K562 (cell line): ENCODE results near the gene CDHR2. TPM values are rescaled to one million over a fixed set of nuclear protein-coding genes. Genes with fewer than 3 reads are reported as not detected.
A peak's percentile ranks its signal among the peaks of the same experiment; 100 is the strongest.

Source experiments
- CREB5 ChIP-seq: fragments of 250-450 bp; sonication (Bioruptor Pico); IDR thresholded peaks from 2 replicates; pipeline ENCODE4 v1.5.0; 2020; ENCODE audit warnings: mild to moderate bottlenecking
- CTCFL ChIP-seq: IDR thresholded peaks from 2 replicates; pipeline ENCODE4 v1.6.1; 2011; ENCODE audit warnings: borderline replicate concordance, low read depth, mild to moderate bottlenecking, moderate library complexity, low read length; ENCODE audit not compliant: insufficient read depth, poor library complexity, severe bottlenecking
- FOXK1 ChIP-seq: sonication (generic); formaldehyde crosslinking; IDR thresholded peaks from 2 replicates; pipeline ENCODE4 v1.8.0; 2022; ENCODE audit warnings: missing genetic modification reagents, mild to moderate bottlenecking, borderline replicate concordance
- HBP1 ChIP-seq: fragments of 450-650 bp; formaldehyde crosslinking; IDR thresholded peaks from 2 replicates; pipeline ENCODE4 v1.4.0; 2022; ENCODE audit warnings: missing genetic modification characterization
- JUND ChIP-seq, 2 experiments: IDR thresholded peaks; 2 replicates in 1 of 2; 3 replicates in 1 of 2; pipeline ENCODE4 v1.6.1; 2011; ENCODE audit warnings: borderline replicate concordance in 2 of 2, low read depth in 2 of 2, low read length in 2 of 2, improper control_type of control experiment in 1 of 2, missing biosample characterization in 1 of 2, missing genetic modification characterization in 1 of 2, missing genetic modification reagents in 1 of 2
- KAT7 ChIP-seq: sonication (generic); formaldehyde crosslinking; IDR thresholded peaks from 2 replicates; pipeline ENCODE4 v1.8.0; 2022; ENCODE audit warnings: missing genetic modification reagents, mild to moderate bottlenecking, borderline replicate concordance
- KDM5B ChIP-seq: fragments of 200-600 bp; sonication (generic); IDR thresholded peaks from 2 replicates; pipeline ENCODE4 v1.6.1; 2012; ENCODE audit warnings: low read depth, mild to moderate bottlenecking, moderate library complexity, low read length, control low read depth, inconsistent platforms; ENCODE audit not compliant: insufficient replicate concordance
- KLF6 ChIP-seq: fragments of 250-450 bp; sonication (Bioruptor Pico); IDR thresholded peaks from 2 replicates; pipeline ENCODE4 v1.4.0; 2020; ENCODE audit warnings: mild to moderate bottlenecking, moderate library complexity, borderline replicate concordance
- LCOR ChIP-seq: sonication (generic); formaldehyde crosslinking; IDR thresholded peaks from 2 replicates; pipeline ENCODE4 v1.8.0; 2022; ENCODE audit warnings: mild to moderate bottlenecking, missing genetic modification reagents
- MEIS2 ChIP-seq: fragments of 450-650 bp; IDR thresholded peaks from 2 replicates; pipeline ENCODE4 v1.6.1; 2014; ENCODE audit warnings: mild to moderate bottlenecking; ENCODE audit not compliant: partially characterized antibody
- PCBP1 ChIP-seq: fragments of 200-400 bp; formaldehyde crosslinking; IDR thresholded peaks from 2 replicates; pipeline ENCODE4 v1.6.1; 2018; ENCODE audit warnings: mild to moderate bottlenecking, low read depth, low read length; ENCODE audit not compliant: poor library complexity, severe bottlenecking
- PHB ChIP-seq: fragments of 250-450 bp; sonication (Bioruptor Pico); IDR thresholded peaks from 2 replicates; pipeline ENCODE4 v1.5.0; 2021
- PHF8 ChIP-seq: fragments of 200-600 bp; sonication (generic); IDR thresholded peaks from 2 replicates; pipeline ENCODE4 v1.6.1; 2012; ENCODE audit warnings: mixed run types, mild to moderate bottlenecking, inconsistent platforms, low read length, moderate library complexity, borderline replicate concordance
- RB1 ChIP-seq: fragments of 450-650 bp; IDR thresholded peaks from 2 replicates; pipeline ENCODE4 v1.6.1; 2017; ENCODE audit warnings: low read depth, mild to moderate bottlenecking
- SAFB2 ChIP-seq: fragments of 200-400 bp; formaldehyde crosslinking; IDR thresholded peaks from 2 replicates; pipeline ENCODE4 v1.6.1; 2018; ENCODE audit warnings: borderline replicate concordance, low read length, low read depth, moderate library complexity; ENCODE audit not compliant: severe bottlenecking
- SMAD3 ChIP-seq: fragments of 450-650 bp; formaldehyde crosslinking; conservative IDR thresholded peaks from 2 replicates; pipeline ENCODE4 v1.4.0; 2020; ENCODE audit warnings: mild to moderate bottlenecking
- ZBED1 ChIP-seq: IDR thresholded peaks from 2 replicates; pipeline ENCODE4 v1.6.1; 2014
- ZNF408 ChIP-seq: fragments of 250-450 bp; sonication (Bioruptor Pico); IDR thresholded peaks from 2 replicates; pipeline ENCODE4 v1.4.0; 2020; ENCODE audit warnings: low read depth, mild to moderate bottlenecking, moderate library complexity
- polyA plus RNA-seq, 8 experiments: library from polyadenylated mRNA; depleted of rRNA in 4 of 8; stranded (reverse) in 5 of 8; unstranded in 3 of 8; fragments of >200 nt; fragmentation: Nextera tagmentation in 2 of 8; fragmentation: Illumina TruSeq in 1 of 8; extraction: Ambion mirVana in 2 of 8; extraction: Trizol in 1 of 8; gene quantifications; 2 replicates each; pipeline versions ENCODE4 v1.2.1 to v1.2.3, GENCODE V29; 2011 to 2014; ENCODE audit warnings: inconsistent platforms in 1 of 8, missing spikeins in 1 of 8
- total RNA-seq, 7 experiments: library from RNA; depleted of rRNA in 6 of 7; stranded (reverse); fragments of >200 nt in 6 of 7; fragmentation: Illumina TruSeq in 2 of 7; extraction: Trizol in 2 of 7; gene quantifications; 2 replicates each; pipeline versions ENCODE4 v1.2.1 to v1.2.3, GENCODE V29; 2011 to 2021; ENCODE audit warnings: low replicate concordance in 1 of 7

Gene CDHR2
- total and polyA plus RNA-seq, 9 of the 15 experiments (the other 6 are each of a cell fraction or from before 2014, with no cell fraction given) = 0.01 to 0.62 (median 0.09) TPM; not detected in 2

- peak; percentile 64; the same call in 1 of the 2 replicates for TF ChIP-seq PHF8
- TF ChIP-seq RB1 = peak; percentile 32; the same call in 1 of the 2 replicates
- TF ChIP-seq FOXK1 = peak; percentile 99
- TF ChIP-seq KDM5B = peak; percentile 38
- no peak for TF ChIP-seq HBP1
- peak; percentile 71; the same call in 1 of the 2 replicates for TF ChIP-seq SMAD3 (CRISPR knock-in tag)
- TF ChIP-seq CTCFL = no peak
- peak; percentile 53; the same call in 1 of the 2 replicates for TF ChIP-seq ZNF408 (CRISPR knock-in tag)
- no peak for TF ChIP-seq ZBED1
- TF ChIP-seq JUND (IDR thresholded peaks at IDR 0.05; ENCODE audit: borderline replicate concordance, low read depth, low read length) = peak; percentile 98
- TF ChIP-seq JUND (tag; IDR thresholded peaks at IDR 0.05; ENCODE audit: borderline replicate concordance, low read depth, low read length) = peak; percentile 98
- no peak for TF ChIP-seq PHB
- no peak for TF ChIP-seq MEIS2
- TF ChIP-seq SAFB2 = no peak
- peak; percentile 96; the same call in 1 of the 2 replicates for TF ChIP-seq KAT7 (CRISPR knock-in tag)
- peak; percentile 81; the same call in 1 of the 2 replicates for TF ChIP-seq LCOR (CRISPR knock-in tag)
- no peak for TF ChIP-seq CREB5 (CRISPR knock-in tag)
- TF ChIP-seq KLF6 = no peak
- TF ChIP-seq PCBP1 = no peak
These were observed 11.4 kb upstream of the CDHR2 start (continued) for GRCh38 chr5:176537554-176538229.
